ENCODE measurements around the gene SMIM35.
"Not testable (repeated sequence)": the region's sequence is repeated elsewhere in the genome, so short reads cannot be mapped to it uniquely, and the experiment has no call there.

The SMIM35 gene

GRCh38 chr11:118078911-118079411 lies 7.8 kb downstream of the SMIM35 start:
- FAIRE-seq, result no peak

- no peak for FAIRE-seq
Measured at GRCh38 chr11:118076754-118077281, 9.9 kb downstream of the SMIM35 start, which contains the start of gene TMPRSS4. Gene TMPRSS4 (plus strand): TSS chr11:118077078. CDS start chr11:118077303, 225 bp downstream.

- FAIRE-seq, result no peak
Measured at GRCh38 chr11:118074785-118075184, 12.0 kb downstream of the SMIM35 start.

- FAIRE-seq, result no peak
Measured at GRCh38 chr11:118074091-118074685, 12.6 kb downstream of the SMIM35 start.

- no peak for FAIRE-seq
Measured at GRCh38 chr11:118073554-118073953, 13.2 kb downstream of the SMIM35 start.

GRCh38 chr11:118071416-118072030 lies 15.2 kb downstream of the SMIM35 start:
- no peak for FAIRE-seq

- FAIRE-seq, result no peak
Measured at GRCh38 chr11:118068945-118069612, 17.7 kb downstream of the SMIM35 start.

- no peak for FAIRE-seq
Measured at GRCh38 chr11:118068206-118068944, 18.4 kb downstream of the SMIM35 start.

- FAIRE-seq, result no peak
Measured at GRCh38 chr11:118067006-118067405, 19.8 kb downstream of the SMIM35 start.

- FAIRE-seq, result no peak
Measured at GRCh38 chr11:118065384-118065783, 21.4 kb downstream of the SMIM35 start.

GRCh38 chr11:118064956-118065355 lies 21.8 kb downstream of the SMIM35 start:
- FAIRE-seq, result no peak

- not testable (repeated sequence) for FAIRE-seq
Measured at GRCh38 chr11:118062631-118063030, 24.1 kb downstream of the SMIM35 start.

GRCh38 chr11:118062181-118062580 lies 24.6 kb downstream of the SMIM35 start:
- not testable (repeated sequence) for FAIRE-seq

- FAIRE-seq, result no peak
Measured at GRCh38 chr11:118061586-118062125, 25.1 kb downstream of the SMIM35 start.

GRCh38 chr11:118060869-118061268 lies 25.9 kb downstream of the SMIM35 start:
- no peak for FAIRE-seq

GRCh38 chr11:118060081-118060661 lies 26.6 kb downstream of the SMIM35 start:
- no peak for FAIRE-seq

GRCh38 chr11:118059246-118059940 lies 27.4 kb downstream of the SMIM35 start:
- FAIRE-seq, result no peak

GRCh38 chr11:118058311-118059245 lies 28.2 kb downstream of the SMIM35 start:
- FAIRE-seq, result no peak

GRCh38 chr11:118057251-118058145 lies 29.3 kb downstream of the SMIM35 start:
- no peak for FAIRE-seq
